GM08714 (cell line): ENCODE data around the gene COL23A1.

Experiments
- H3K4me3 ChIP-seq: fragments of 200-500 bp; sonication (Bioruptor generic); 2 replicates; pipeline ENCODE4 v1.5.1; 2014; ENCODE audit warnings: mild to moderate bottlenecking, low read length, inconsistent platforms
- ZNF274 ChIP-seq: IDR thresholded peaks from 2 replicates; pipeline ENCODE4 v1.6.1; 2012; ENCODE audit warnings: mild to moderate bottlenecking, low read depth, low read length

The COL23A1 gene

GRCh38 chr5:178213748-178214151 lies 376.4 kb downstream of the COL23A1 start:
- H3K4me3 ChIP-seq, result no peak overlapping the region
- TF ChIP-seq ZNF274, result no peak

GRCh38 chr5:178213003-178213461 lies 377.2 kb downstream of the COL23A1 start:
- no peak overlapping the region for H3K4me3 ChIP-seq
- TF ChIP-seq ZNF274, result no peak

GRCh38 chr5:178212241-178213002 lies 377.8 kb downstream of the COL23A1 start:
- no peak overlapping the region for H3K4me3 ChIP-seq
- TF ChIP-seq ZNF274, result no peak

- TF ChIP-seq ZNF274, result no peak
- H3K4me3 ChIP-seq, result no peak overlapping the region
Observed at GRCh38 chr5:178211095-178212048, 378.8 kb downstream of the COL23A1 start.

- no peak for TF ChIP-seq ZNF274
- no peak overlapping the region for H3K4me3 ChIP-seq
Observed at GRCh38 chr5:178210686-178211085, 379.5 kb downstream of the COL23A1 start.

GRCh38 chr5:178210073-178210535 lies 380.1 kb downstream of the COL23A1 start:
- H3K4me3 ChIP-seq, result no peak overlapping the region
- TF ChIP-seq ZNF274, result no peak

GRCh38 chr5:178209334-178210072 lies 380.7 kb downstream of the COL23A1 start:
- no peak overlapping the region for H3K4me3 ChIP-seq
- TF ChIP-seq ZNF274, result no peak

- TF ChIP-seq ZNF274, result no peak
- H3K4me3 ChIP-seq, result no peak overlapping the region
Observed at GRCh38 chr5:178208540-178209227, 381.5 kb downstream of the COL23A1 start.

- TF ChIP-seq ZNF274, result no peak
- no peak overlapping the region for H3K4me3 ChIP-seq
Observed at GRCh38 chr5:178207917-178208280, 382.3 kb downstream of the COL23A1 start.

- TF ChIP-seq ZNF274, result no peak
- H3K4me3 ChIP-seq, result no peak overlapping the region
Observed at GRCh38 chr5:178207183-178207916, 382.8 kb downstream of the COL23A1 start.

GRCh38 chr5:178206166-178207101 lies 383.8 kb downstream of the COL23A1 start:
- TF ChIP-seq ZNF274, result no peak

GRCh38 chr5:178205749-178206047 lies 384.5 kb downstream of the COL23A1 start:
- H3K4me3 ChIP-seq, result peak overlapping the region; percentile 99
- no peak for TF ChIP-seq ZNF274

More at GRCh38 chr5:178206166-178207101, 383.8 kb downstream of the COL23A1 start:
- H3K4me3 ChIP-seq, result peak overlapping the region; percentile 99
